Pancreas (tissue), 8 donors: Measurements from ENCODE around the gene ARHGEF26. TPM values are rescaled to one million over a fixed set of nuclear protein-coding genes. Genes with fewer than 3 reads are reported as not detected.

Source experiments
- polyA plus RNA-seq, 2 donors: library from polyadenylated mRNA; stranded (reverse); fragments of 200-250 nt; gene quantifications; one replicate each; pipeline ENCODE4 v1.2.3, GENCODE V29; 2013
- total RNA-seq, 6 donors: library from RNA; stranded (reverse); fragmentation: NEBNext Ultra II Directional in 4 of 6; extraction: Animal tissue kit (Norgen Biotek cat#: 25700) in 4 of 6; gene quantifications; one replicate each; pipeline versions ENCODE4 v1.2.1 to v1.2.4, GENCODE V29; 2021 to 2023
- donor health status: healthy with polysubstance abuse.
- donor health status: DM: no; HTN: no; CAD: no; lungs with moderate emphysema.
- donor health status: DM: no; HTN: no; CAD: no.
- donor health status: Bipolar disorder and iron deficiency.
- donor health status: DM: yes; HTN: yes; CAD: no.
- donor health status: DM: no; HTN: no; CAD: no.
- donor health status: DM: no; HTN: no; CAD: no.
- donor health status: DM: yes; HTN: yes; CAD: no.

The ARHGEF26 gene
- total and polyA plus RNA-seq, 8 donors: 2.7 to 6.5 (median 4.9) TPM

Other genes with a start within 250 kb of the ARHGEF26 start
- gene DHX36, start 203.1 kb downstream of the ARHGEF26 start, total RNA-seq: 10 to 100 TPM; 19.9 to 33.9 (median 24.7) TPM
- gene DHX36, start 203.1 kb downstream of the ARHGEF26 start, polyA plus RNA-seq: 10 to 100 TPM; 15.8 to 29.4 TPM